BE2C (cell line): ENCODE data around the gene KRT72.

ENCODE experiments used
- DNase-seq: peaks from one replicate; pipeline ENCODE4 v3.0.0-alpha.2; 2020
- H3K27me3 ChIP-seq: fragments of 250-450 bp; sonication (Bioruptor Pico); 2 replicates; pipeline ENCODE4 v1.5.1; 2020; ENCODE audit warnings: mild to moderate bottlenecking
- H3K36me3 ChIP-seq: fragments of 250-450 bp; sonication (Bioruptor Pico); 2 replicates; pipeline ENCODE4 v1.5.1; 2020; ENCODE audit warnings: mild to moderate bottlenecking
- H3K4me1 ChIP-seq: fragments of 250-450 bp; sonication (Bioruptor Pico); 2 replicates; pipeline ENCODE4 v1.5.1; 2020
- H3K4me3 ChIP-seq: 2 replicates; pipeline ENCODE4 v1.5.1; 2011; ENCODE audit warnings: low read depth, low read length
- H3K9me3 ChIP-seq: fragments of 250-450 bp; sonication (Bioruptor Pico); 2 replicates; pipeline ENCODE4 v1.5.1; 2020
- TF ChIP-seq, protein P1 (sequence below): IDR thresholded peaks from 2 replicates; pipeline ENCODE4 v1.5.1; 2012; ENCODE audit warnings: mild to moderate bottlenecking, low read depth, low read length

The KRT72 gene

DNA sequence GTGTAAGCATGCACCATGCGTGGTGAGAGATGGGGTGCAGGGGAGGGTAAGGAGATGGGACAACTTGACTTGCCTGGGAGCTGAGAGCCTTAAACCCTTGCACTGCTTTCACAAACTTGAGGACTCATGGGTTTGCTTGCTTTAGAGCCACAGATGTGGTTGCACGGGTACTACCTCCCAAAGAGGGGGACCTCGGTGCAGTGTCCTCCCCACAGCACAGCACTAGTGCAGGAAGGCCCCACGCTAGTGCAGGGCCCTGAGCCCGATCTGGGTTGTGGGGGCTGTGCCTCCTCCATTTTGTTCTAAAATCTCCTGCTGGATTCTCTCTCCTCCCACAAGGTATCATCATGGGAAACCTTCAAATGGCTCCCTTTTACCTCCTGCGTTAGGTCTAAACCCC lies 11.2 kb downstream of the KRT72 start:
- H3K36me3 ChIP-seq = no peaks in the 10 kb centered on the region
- DNase-seq = no peak
- H3K9me3 ChIP-seq = no peaks in the 10 kb centered on the region
- no peak overlapping the region for H3K4me3 ChIP-seq
- no peaks in the 10 kb centered on the region for H3K4me1 ChIP-seq
- TF ChIP-seq, protein P1, sequence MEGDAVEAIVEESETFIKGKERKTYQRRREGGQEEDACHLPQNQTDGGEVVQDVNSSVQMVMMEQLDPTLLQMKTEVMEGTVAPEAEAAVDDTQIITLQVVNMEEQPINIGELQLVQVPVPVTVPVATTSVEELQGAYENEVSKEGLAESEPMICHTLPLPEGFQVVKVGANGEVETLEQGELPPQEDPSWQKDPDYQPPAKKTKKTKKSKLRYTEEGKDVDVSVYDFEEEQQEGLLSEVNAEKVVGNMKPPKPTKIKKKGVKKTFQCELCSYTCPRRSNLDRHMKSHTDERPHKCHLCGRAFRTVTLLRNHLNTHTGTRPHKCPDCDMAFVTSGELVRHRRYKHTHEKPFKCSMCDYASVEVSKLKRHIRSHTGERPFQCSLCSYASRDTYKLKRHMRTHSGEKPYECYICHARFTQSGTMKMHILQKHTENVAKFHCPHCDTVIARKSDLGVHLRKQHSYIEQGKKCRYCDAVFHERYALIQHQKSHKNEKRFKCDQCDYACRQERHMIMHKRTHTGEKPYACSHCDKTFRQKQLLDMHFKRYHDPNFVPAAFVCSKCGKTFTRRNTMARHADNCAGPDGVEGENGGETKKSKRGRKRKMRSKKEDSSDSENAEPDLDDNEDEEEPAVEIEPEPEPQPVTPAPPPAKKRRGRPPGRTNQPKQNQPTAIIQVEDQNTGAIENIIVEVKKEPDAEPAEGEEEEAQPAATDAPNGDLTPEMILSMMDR = no peak
- H3K27me3 ChIP-seq = peaks cover 6% of the 10 kb centered on the region

DNA sequence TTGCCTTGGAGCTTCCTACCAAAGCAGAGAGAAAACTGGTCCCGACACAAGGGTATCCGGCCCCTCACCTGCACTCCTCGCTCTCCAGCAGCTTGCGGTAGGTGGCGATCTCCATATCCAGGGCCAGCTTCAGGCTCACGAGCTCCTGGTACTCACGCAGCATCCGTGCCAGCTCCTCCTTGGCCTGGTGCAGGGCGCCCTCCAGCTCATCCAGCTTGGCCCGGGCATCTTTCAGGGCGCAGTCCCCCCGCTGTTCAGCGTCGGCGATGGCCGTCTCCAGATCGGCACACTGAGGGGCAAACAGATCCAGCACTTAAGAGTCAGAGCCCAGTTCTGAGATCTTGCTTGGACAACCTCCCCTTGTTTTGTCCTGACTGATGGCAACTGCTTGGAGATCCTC lies 13.7 kb downstream of the KRT72 start:
- TF ChIP-seq, protein P1 = no peak
- Histone ChIP-seq H3K27me3 (peaks cover 7% of the 10 kb centered on the region), H3K9me3 (no peaks in the 10 kb centered on the region), H3K36me3 (no peaks in the 10 kb centered on the region), H3K4me3 (no peak overlapping the region), H3K4me1 (no peaks in the 10 kb centered on the region)
- no peak for DNase-seq

DNA sequence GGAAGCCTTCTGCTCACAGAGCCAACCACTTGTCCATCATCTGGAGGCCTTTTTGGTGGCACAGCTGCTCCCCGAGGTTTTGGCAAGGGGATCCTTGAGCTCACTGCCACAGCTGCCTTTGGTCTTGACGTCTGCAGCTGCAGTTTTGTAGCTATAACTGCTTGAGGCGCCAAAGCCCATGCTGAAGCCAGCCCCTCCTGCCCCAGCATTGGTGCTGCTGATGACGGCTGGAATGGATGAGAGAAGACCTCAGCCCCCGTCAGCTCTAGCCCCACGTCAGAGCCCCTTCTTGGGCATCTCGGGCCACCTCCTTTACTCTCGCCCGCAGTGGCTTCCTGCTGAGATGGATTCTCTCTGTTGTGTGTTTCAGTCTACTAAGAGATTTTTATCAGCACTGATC lies 15.3 kb downstream of the KRT72 start:
- Histone ChIP-seq H3K9me3 (no peaks in the 10 kb centered on the region), H3K36me3 (no peaks in the 10 kb centered on the region), H3K4me3 (no peak overlapping the region), H3K27me3 (peaks cover 7% of the 10 kb centered on the region), H3K4me1 (no peaks in the 10 kb centered on the region)
- DNase-seq = no peak
- TF ChIP-seq, protein P1 = no peak

DNA sequence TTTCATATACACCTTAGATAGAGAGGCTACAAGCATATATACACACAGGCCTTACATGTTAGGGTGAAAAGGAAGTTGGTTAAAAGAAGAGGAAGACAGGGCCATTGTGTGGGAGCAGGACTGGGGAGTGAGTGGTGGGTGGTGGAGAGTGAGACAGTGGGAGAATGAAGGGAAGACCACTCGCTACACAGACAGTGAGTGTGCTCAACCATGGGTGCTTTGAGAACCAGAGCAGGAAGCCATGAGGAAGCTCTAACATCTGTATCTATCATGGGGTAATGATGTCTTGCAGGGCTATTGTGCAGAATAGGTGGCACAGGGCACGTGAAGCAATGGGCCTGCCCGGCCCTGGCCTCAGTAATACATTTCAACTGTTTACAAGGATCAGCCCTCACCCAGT lies 16.2 kb downstream of the KRT72 start:
- no peaks in the 10 kb centered on the region for H3K4me1 ChIP-seq
- DNase-seq = no peak
- H3K27me3 ChIP-seq = peaks cover 11% of the 10 kb centered on the region
- H3K9me3 ChIP-seq = no peaks in the 10 kb centered on the region
- no peak overlapping the region for H3K4me3 ChIP-seq
- no peaks in the 10 kb centered on the region for H3K36me3 ChIP-seq
- TF ChIP-seq, protein P1 = no peak

DNA sequence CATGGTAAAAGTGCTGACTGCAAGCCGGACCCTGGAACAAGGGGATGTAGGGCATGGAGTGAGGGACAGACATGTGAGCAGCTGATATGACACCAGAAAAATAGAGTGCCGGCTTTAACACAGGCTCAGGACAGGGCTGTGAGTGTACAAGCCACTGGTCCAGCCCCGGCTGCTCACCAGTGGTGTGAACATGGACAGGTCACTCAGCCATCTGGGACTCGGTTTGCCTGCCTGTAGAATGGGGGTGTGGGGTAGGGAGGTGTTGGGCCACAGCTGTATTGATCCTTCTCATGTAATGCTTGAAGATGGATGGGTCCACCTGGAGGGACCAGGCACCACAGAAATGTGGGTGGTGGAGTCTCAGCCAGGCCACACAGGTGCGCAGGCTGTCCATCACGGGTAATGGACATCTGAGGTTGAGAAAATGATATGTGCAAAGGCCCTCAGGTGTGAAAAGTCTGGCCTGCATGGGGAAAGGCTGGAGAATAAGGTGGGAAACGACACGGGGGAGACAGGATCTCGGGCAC lies 17.0 kb downstream of the KRT72 start:
- Histone ChIP-seq H3K36me3 (no peaks in the 10 kb centered on the region), H3K4me3 (no peak overlapping the region), H3K4me1 (no peaks in the 10 kb centered on the region), H3K27me3 (peaks cover 17% of the 10 kb centered on the region), H3K9me3 (no peaks in the 10 kb centered on the region)
- DNase-seq = no peak
- TF ChIP-seq, protein P1 = no peak

DNA sequence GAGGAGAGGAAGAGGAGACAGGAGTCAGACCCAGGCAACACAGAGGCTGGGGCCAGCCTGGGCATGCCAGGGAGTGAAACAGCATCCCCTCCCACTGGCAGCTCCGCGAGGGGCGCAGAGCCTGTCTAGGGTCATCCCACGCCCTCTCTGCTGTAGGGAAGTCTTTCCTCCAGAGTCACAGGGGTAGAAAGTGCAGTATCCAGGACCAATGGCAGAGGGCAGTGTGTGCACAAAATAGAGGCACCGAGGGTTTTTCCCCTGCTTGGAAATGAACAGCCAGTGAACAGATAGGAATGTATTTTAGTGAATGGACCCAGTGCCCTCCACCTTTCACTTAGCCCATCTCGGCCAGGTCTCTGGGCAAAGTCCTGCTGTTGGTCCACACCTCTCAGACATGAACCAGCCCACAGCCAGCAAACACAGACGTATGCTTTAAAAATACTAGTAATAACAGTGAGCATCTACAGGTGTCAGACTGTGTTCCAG lies 18.2 kb downstream of the KRT72 start:
- TF ChIP-seq, protein P1 = peak; percentile 74
- no peaks in the 10 kb centered on the region for H3K36me3 ChIP-seq
- H3K9me3 ChIP-seq = no peaks in the 10 kb centered on the region
- DNase-seq = peak; percentile 52
- H3K4me3 ChIP-seq = no peak overlapping the region
- peaks cover 23% of the 10 kb centered on the region for H3K27me3 ChIP-seq
- H3K4me1 ChIP-seq = no peaks in the 10 kb centered on the region
